ENCODE data around the gene ZBTB3.
A peak's percentile ranks its signal among the peaks of the same experiment; 100 is the strongest.

ZBTB3 gene

DNA sequence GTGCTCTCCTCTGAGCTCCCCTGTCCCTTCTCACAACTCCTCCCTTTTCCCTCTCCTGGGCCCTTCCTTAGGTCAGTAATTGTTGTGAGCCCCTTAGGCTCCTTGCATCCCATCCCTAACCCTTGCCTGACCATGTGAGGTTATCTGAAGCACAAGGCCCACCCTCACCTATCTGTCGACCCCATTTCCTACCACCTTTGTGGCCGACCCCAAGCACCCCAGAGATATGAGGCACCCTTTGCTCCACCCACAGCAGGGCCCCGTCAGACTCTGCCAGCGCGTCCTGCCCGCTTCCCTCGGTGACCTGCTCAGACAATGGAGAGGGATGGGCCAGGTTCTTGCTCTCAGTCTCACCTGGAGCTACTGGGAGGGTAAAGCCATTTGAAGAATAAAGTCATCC is 45.2 kb downstream of the ZBTB3 start:
- peaks cover 57% of the 10 kb centered on the region for H3F3A ChIP-seq (ENCODE audit: insufficient read depth, low read length)

DNA sequence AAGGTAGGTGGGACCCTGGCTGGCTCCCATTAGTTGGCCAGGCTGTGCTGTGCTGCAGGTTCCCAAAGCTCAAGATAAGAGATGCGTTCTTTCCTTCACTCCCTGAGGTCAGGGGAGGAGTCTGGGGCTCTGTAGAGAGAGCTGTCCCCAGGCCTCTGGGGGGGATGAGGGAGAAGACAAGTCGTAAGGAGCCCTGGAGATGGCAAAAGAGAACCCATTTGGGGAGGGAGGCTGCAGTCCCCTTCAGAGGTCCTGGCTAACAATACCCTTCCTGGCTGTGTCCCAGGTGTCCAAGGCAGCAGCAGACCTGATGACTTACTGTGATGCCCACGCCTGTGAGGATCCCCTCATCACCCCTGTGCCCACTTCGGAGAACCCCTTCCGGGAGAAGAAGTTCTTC is 45.6 kb downstream of the ZBTB3 start:
- H3K9me2 ChIP-seq (replicated peaks; ENCODE audit: insufficient read depth, low read length): no peaks in the 10 kb centered on the region
- H4K20me1 ChIP-seq (ENCODE audit: insufficient read depth, low read length): no peaks in the 10 kb centered on the region
- DNase-seq: no peak
- peak overlapping the region; percentile 93; the same call in 1 of the 2 replicates for H3K27ac ChIP-seq (ENCODE audit: low read length)
- peak overlapping the region; percentile 96 for H3K4me2 ChIP-seq (ENCODE audit: low read depth, low read length)
- no peak for TF ChIP-seq EZH2phosphoT487 (IDR thresholded peaks at IDR 0.05; ENCODE audit: low read length)
- no peak for TF ChIP-seq EZH2 (optimal IDR thresholded peaks at IDR 0.05; ENCODE audit: low read depth, low read length)
- TF ChIP-seq, protein P1, sequence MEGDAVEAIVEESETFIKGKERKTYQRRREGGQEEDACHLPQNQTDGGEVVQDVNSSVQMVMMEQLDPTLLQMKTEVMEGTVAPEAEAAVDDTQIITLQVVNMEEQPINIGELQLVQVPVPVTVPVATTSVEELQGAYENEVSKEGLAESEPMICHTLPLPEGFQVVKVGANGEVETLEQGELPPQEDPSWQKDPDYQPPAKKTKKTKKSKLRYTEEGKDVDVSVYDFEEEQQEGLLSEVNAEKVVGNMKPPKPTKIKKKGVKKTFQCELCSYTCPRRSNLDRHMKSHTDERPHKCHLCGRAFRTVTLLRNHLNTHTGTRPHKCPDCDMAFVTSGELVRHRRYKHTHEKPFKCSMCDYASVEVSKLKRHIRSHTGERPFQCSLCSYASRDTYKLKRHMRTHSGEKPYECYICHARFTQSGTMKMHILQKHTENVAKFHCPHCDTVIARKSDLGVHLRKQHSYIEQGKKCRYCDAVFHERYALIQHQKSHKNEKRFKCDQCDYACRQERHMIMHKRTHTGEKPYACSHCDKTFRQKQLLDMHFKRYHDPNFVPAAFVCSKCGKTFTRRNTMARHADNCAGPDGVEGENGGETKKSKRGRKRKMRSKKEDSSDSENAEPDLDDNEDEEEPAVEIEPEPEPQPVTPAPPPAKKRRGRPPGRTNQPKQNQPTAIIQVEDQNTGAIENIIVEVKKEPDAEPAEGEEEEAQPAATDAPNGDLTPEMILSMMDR (IDR thresholded peaks at IDR 0.05; ENCODE audit: low read length): no peak
- no peaks in the 10 kb centered on the region for H3K36me3 ChIP-seq (replicated peaks; ENCODE audit: insufficient read depth, low read length)
- peak overlapping the region; percentile 93; the same call in 1 of the 2 replicates for H3K9ac ChIP-seq (ENCODE audit: low read length)
- H2AFZ ChIP-seq (ENCODE audit: low read length): peak overlapping the region; percentile 68
- peak overlapping the region; percentile 70 for H3K4me3 ChIP-seq (ENCODE audit: low read length)
- H3K79me2 ChIP-seq (ENCODE audit: low read length): peaks cover 37% of the 10 kb centered on the region
- H3F3A ChIP-seq (ENCODE audit: insufficient read depth, low read length): peaks cover 53% of the 10 kb centered on the region
- H3K4me1 ChIP-seq (ENCODE audit: low read length): peaks cover 48% of the 10 kb centered on the region
- H3K27me3 ChIP-seq (replicated peaks; ENCODE audit: insufficient read depth, low read length): no peaks in the 10 kb centered on the region
- no peaks in the 10 kb centered on the region for H3K9me3 ChIP-seq (replicated peaks; ENCODE audit: insufficient read depth, low read length)

More for the DNA sequence above, 45.2 kb downstream of the ZBTB3 start:
- H3K27me3 ChIP-seq (replicated peaks; ENCODE audit: insufficient read depth, low read length): no peaks in the 10 kb centered on the region
- peak overlapping the region; percentile 68 for H2AFZ ChIP-seq (ENCODE audit: low read length)
- TF ChIP-seq, protein P1 (IDR thresholded peaks at IDR 0.05; ENCODE audit: low read length): no peak
- TF ChIP-seq EZH2 (optimal IDR thresholded peaks at IDR 0.05; ENCODE audit: low read depth, low read length): no peak
- TF ChIP-seq EZH2phosphoT487 (IDR thresholded peaks at IDR 0.05; ENCODE audit: low read length): no peak
- no peaks in the 10 kb centered on the region for H3K9me3 ChIP-seq (replicated peaks; ENCODE audit: insufficient read depth, low read length)
- H3K4me2 ChIP-seq (ENCODE audit: low read depth, low read length): peak overlapping the region; percentile 96
- H4K20me1 ChIP-seq (ENCODE audit: insufficient read depth, low read length): no peaks in the 10 kb centered on the region
- peaks cover 37% of the 10 kb centered on the region for H3K79me2 ChIP-seq (ENCODE audit: low read length)
- H3K4me1 ChIP-seq (ENCODE audit: low read length): peaks cover 52% of the 10 kb centered on the region
- H3K27ac ChIP-seq (ENCODE audit: low read length): peak overlapping the region; percentile 93; the same call in 1 of the 2 replicates
- H3K4me3 ChIP-seq (ENCODE audit: low read length): peak overlapping the region; percentile 70
- DNase-seq: no peak
- peak overlapping the region; percentile 93 for H3K9ac ChIP-seq (ENCODE audit: low read length)
- H3K36me3 ChIP-seq (replicated peaks; ENCODE audit: insufficient read depth, low read length): no peaks in the 10 kb centered on the region
- no peaks in the 10 kb centered on the region for H3K9me2 ChIP-seq (replicated peaks; ENCODE audit: insufficient read depth, low read length)

DNA sequence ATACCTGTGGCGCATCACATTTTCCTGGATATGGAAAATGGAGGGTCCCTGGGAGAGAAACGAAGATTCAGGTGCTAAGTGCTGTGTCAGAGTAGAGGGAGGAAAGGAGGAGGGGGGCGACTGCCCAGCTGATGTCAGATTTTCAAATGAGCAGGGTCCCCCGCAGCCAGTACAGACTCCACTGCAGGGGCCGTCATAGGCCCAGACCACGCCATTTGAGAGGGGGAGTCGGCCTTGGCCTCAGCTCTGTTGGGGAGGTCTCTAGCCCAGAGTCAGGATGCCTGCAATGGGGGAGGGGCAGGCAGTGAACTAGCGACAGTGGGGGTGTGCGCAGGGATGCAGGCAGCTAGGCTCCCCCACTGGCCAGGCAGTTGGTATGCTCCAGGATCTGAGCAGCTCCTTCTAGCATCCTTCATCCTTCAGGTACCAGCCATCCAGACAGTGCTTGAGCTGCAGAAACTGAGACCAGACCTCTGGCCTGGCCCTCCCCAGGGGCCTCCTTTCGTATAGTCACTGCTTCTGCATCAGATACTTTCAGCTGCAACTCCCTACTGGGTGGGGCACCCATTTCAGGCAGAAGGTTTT is 46.6 kb downstream of the ZBTB3 start, which contains the start of the genes BSCL2 and GNG3:
Gene BSCL2, minus strand, starts transcription at position 148 of the 585 bp plus-strand sequence. CDS start 229 bp downstream, outside the sequence.
Gene GNG3, plus strand, starts transcription at position 400 of the 585 bp plus-strand sequence. CDS start 620 bp downstream, outside the sequence.
- Histone ChIP-seq H3K27me3 (replicated peaks; ENCODE audit: insufficient read depth, low read length) (no peaks in the 10 kb centered on the region), H3F3A (ENCODE audit: insufficient read depth, low read length) (peaks cover 42% of the 10 kb centered on the region), H3K9me2 (replicated peaks; ENCODE audit: insufficient read depth, low read length) (no peaks in the 10 kb centered on the region), H3K9me3 (replicated peaks; ENCODE audit: insufficient read depth, low read length) (no peaks in the 10 kb centered on the region), H3K4me3 (ENCODE audit: low read length) (peak within 1 kb of the TSS; percentile 83), H3K9ac (ENCODE audit: low read length) (peak within 1 kb of the TSS; percentile 93; the same call in 1 of the 2 replicates), H4K20me1 (ENCODE audit: insufficient read depth, low read length) (no peaks in the 10 kb centered on the region), H3K36me3 (replicated peaks; ENCODE audit: insufficient read depth, low read length) (no peaks in the 10 kb centered on the region), H3K4me1 (ENCODE audit: low read length) (peaks cover 37% of the 10 kb centered on the region), H3K4me2 (ENCODE audit: low read depth, low read length) (peak within 1 kb of the TSS; percentile 96), H3K27ac (ENCODE audit: low read length) (peak within 1 kb of the TSS; percentile 2; the same call in 1 of the 2 replicates), H3K79me2 (ENCODE audit: low read length) (peaks cover 30% of the 10 kb centered on the region), H2AFZ (ENCODE audit: low read length) (peak within 1 kb of the TSS; percentile 87)
- no peak for DNase-seq
- no peak for TF ChIP-seq EZH2phosphoT487 (IDR thresholded peaks at IDR 0.05; ENCODE audit: low read length)
- TF ChIP-seq EZH2 (optimal IDR thresholded peaks at IDR 0.05; ENCODE audit: low read depth, low read length): no peak
- TF ChIP-seq, protein P1 (IDR thresholded peaks at IDR 0.05; ENCODE audit: low read length): no peak

Measured in MM.1S (cell line).